ENCODE measurements around the gene DPP9. TPM values are rescaled to one million over a fixed set of nuclear protein-coding genes. Genes with fewer than 3 reads are reported as not detected.

The DPP9 gene
- total and polyA plus RNA-seq, 8 donors: 18.7 to 178 (median 48.7) TPM

DNA sequence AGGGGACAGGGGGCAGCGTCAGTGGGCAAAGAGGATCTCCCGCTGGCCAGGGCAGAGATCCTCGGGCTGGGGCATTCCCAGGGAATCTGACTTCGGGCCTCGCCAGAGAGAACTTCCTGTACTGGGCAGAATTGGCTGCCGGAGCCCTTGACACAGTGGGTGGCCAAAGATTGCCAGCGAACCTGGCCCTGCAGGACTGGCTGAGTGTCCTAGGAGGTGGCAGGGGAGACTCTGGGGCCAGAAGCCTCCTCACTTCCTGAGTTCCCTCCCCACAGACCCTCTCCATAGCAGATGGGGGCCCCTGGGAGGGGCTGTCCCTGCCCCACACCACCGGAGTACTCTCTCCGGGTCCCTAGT, 19.3 kb downstream of the DPP9 start:
- H3K36me3 ChIP-seq: peaks cover 50 to 84% (median 73%) of the 10 kb centered on the region in 4 donors
- no peak for TF ChIP-seq POLR2A (IDR thresholded peaks at IDR 0.05)
- no peak for TF ChIP-seq EP300 (IDR thresholded peaks at IDR 0.05)
- TF ChIP-seq CTCF (IDR thresholded peaks at IDR 0.05): no peak
- no peak for TF ChIP-seq POLR2AphosphoS5 (IDR thresholded peaks at IDR 0.05)
- 88 to 95% (median 94%) methylated on average over 6 to 9 of the region's 9 CpGs for WGBS, 5 donors

GRCh38 chr19:4703671-4704316, 19.8 kb downstream of the DPP9 start:
- TF ChIP-seq POLR2AphosphoS5 (IDR thresholded peaks at IDR 0.05) (no peak), CTCF (IDR thresholded peaks at IDR 0.05) (no peak), EP300 (IDR thresholded peaks at IDR 0.05) (no peak), POLR2A (IDR thresholded peaks at IDR 0.05) (no peak)
- WGBS, 5 donors: 91 to 95% (median 94%) methylated on average over 27 to 28 of the region's 28 CpGs
- Histone ChIP-seq H3K27ac (no peak overlapping the region), H3K9me3 (no peaks in the 10 kb centered on the region), H3K4me3 (no peak overlapping the region), H3K27me3 (no peaks in the 10 kb centered on the region), H3K4me1 (peaks cover 32 to 40% (median 35%) of the 10 kb centered on the region in 4 donors), H3K36me3 (peaks cover 52 to 83% (median 75%) of the 10 kb centered on the region in 4 donors)
- intact Hi-C loops (cut with DNase I; ENCODE audit: low total_unique reads): no loop called here
- no peak for DNase-seq

More for the DNA sequence above, 19.3 kb downstream of the DPP9 start:
- no peak for DNase-seq
- H3K4me3 ChIP-seq: no peak overlapping the region
- peaks cover 35 to 45% (median 38%) of the 10 kb centered on the region in 4 donors for H3K4me1 ChIP-seq
- intact Hi-C loops (cut with DNase I; ENCODE audit: low total_unique reads): no loop called here
- no peaks in the 10 kb centered on the region for H3K9me3 ChIP-seq
- H3K27ac ChIP-seq: no peak overlapping the region
- no peaks in the 10 kb centered on the region for H3K27me3 ChIP-seq

DNA sequence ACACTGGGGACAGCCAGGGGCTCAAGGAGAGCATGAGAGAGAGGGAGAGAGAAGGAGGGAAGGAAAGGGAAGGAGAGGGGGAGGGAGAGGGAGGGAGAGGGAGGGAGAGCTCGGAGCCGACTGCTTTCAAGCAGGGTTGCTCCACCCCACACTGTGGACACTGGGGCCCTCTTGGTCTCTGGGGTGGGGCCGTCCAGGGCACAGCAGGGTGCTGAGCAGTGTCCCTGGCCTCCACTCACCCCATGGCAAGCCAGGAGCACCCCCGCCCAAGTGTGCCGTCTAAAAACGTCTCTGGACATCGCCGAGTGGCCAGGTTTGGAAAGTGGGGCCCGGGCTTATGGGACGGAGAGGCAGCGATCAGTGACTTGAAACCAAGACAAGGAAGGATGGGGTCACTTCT, 20.9 kb downstream of the DPP9 start:
- DNase-seq: no peak
- no peak overlapping the region for H3K27ac ChIP-seq
- intact Hi-C loops (cut with DNase I; ENCODE audit: low total_unique reads): no loop called here
- H3K27me3 ChIP-seq: no peaks in the 10 kb centered on the region
- peaks cover 60 to 91% (median 85%) of the 10 kb centered on the region in 4 donors for H3K36me3 ChIP-seq
- no peak overlapping the region for H3K4me3 ChIP-seq
- H3K4me1 ChIP-seq: peaks cover 22 to 30% (median 26%) of the 10 kb centered on the region in 4 donors
- H3K9me3 ChIP-seq: no peaks in the 10 kb centered on the region
- 87 to 91% (median 89%) methylated on average over 11 of the region's 11 CpGs for WGBS, 5 donors
- TF ChIP-seq POLR2A (IDR thresholded peaks at IDR 0.05): no peak
- no peak for TF ChIP-seq EP300 (IDR thresholded peaks at IDR 0.05)
- TF ChIP-seq CTCF (IDR thresholded peaks at IDR 0.05): no peak
- TF ChIP-seq POLR2AphosphoS5 (IDR thresholded peaks at IDR 0.05): no peak

GRCh38 chr19:4701557-4701956, 22.1 kb downstream of the DPP9 start:
- no peak for TF ChIP-seq POLR2AphosphoS5 (IDR thresholded peaks at IDR 0.05)
- TF ChIP-seq CTCF (IDR thresholded peaks at IDR 0.05): no peak
- TF ChIP-seq POLR2A (IDR thresholded peaks at IDR 0.05): no peak
- TF ChIP-seq EP300 (IDR thresholded peaks at IDR 0.05): no peak
- intact Hi-C loops (cut with DNase I; ENCODE audit: low total_unique reads): no loop called here
- peaks cover 10 to 22% (median 16%) of the 10 kb centered on the region in 4 donors for H3K4me1 ChIP-seq
- H3K36me3 ChIP-seq: peaks cover 72 to 94% (median 94%) of the 10 kb centered on the region in 4 donors
- no peak overlapping the region for H3K4me3 ChIP-seq
- no peaks in the 10 kb centered on the region for H3K27me3 ChIP-seq
- DNase-seq: no peak
- H3K27ac ChIP-seq: no peak overlapping the region
- 65 to 85% (median 71%) methylated on average over 7 to 8 of the region's 8 CpGs for WGBS, 5 donors
- no peaks in the 10 kb centered on the region for H3K9me3 ChIP-seq
